ENCODE results near the gene AP3M1.

The AP3M1 gene

DNA sequence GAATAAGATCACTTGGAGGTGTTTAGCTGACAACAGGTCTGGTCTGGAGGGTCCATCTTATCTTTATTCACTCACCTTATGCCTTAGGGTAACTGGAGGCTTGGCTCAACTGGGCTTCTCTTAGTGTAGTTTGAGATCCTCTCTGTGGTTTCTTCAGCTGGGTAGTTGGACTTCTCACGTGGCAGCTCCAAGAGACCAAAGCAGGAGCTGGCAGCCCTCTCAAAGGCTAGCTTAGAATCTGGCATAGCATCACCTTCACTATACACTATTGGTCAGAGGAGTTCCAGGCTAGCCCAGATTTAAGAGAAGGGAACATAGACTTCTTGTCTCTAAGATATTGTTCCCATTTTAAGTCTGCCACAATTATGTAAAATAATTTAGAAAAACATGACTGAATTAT lies 16.8 kb upstream of the AP3M1 start:
- no peak overlapping the region for H3K23ac ChIP-seq (ENCODE audit: low read length)
- WGBS (ENCODE audit: extremely low coverage, insufficient coverage, insufficient read length): no CpG with 5 or more reads among the region's 1 CpG
- no peak overlapping the region for H4K91ac ChIP-seq (ENCODE audit: low read depth, low read length)
- no peaks in the 10 kb centered on the region for H3K79me2 ChIP-seq (ENCODE audit: control insufficient read depth, insufficient read depth, low read length, poor library complexity)
- H2BK120ac ChIP-seq (ENCODE audit: insufficient read depth, low read length, poor library complexity): no peak overlapping the region
- H2BK5ac ChIP-seq (ENCODE audit: low read depth, low read length, poor library complexity): no peak overlapping the region
- no peak overlapping the region for H2AK5ac ChIP-seq (ENCODE audit: low read length)
- H2BK12ac ChIP-seq (ENCODE audit: low read length): no peak overlapping the region
- H3K27me3 ChIP-seq (ENCODE audit: insufficient read depth, low read length): no peaks in the 10 kb centered on the region
- H3K18ac ChIP-seq (ENCODE audit: low read length): no peak overlapping the region
- H3K27ac ChIP-seq (ENCODE audit: low read depth, low read length): no peak overlapping the region
- H3K4me1 ChIP-seq (ENCODE audit: control insufficient read depth in 1 of 2, insufficient read depth in 2 of 2, low read length in 2 of 2): peaks cover 2 to 3% of the 10 kb centered on the region in 2 experiments
- H4K8ac ChIP-seq (ENCODE audit: low read depth, low read length): no peak overlapping the region
- H3K9me3 ChIP-seq (ENCODE audit: insufficient read depth, low read depth, low read length): no peaks in the 10 kb centered on the region
- no peak overlapping the region for H2AFZ ChIP-seq (ENCODE audit: insufficient read depth, low read length, poor library complexity)
- no peak overlapping the region for H3K14ac ChIP-seq (ENCODE audit: low read length)
- no peak for DNase-seq
- peaks cover 3% of the 10 kb centered on the region for H3K79me1 ChIP-seq (ENCODE audit: low read length)
- H3K4me2 ChIP-seq (ENCODE audit: low read length): no peak overlapping the region
- H3K36me3 ChIP-seq (ENCODE audit: control insufficient read depth in 1 of 2, insufficient read depth in 2 of 2, low read length in 2 of 2): no peaks in the 10 kb centered on the region
- H3K9ac ChIP-seq (ENCODE audit: low read length): no peak overlapping the region
- no peak overlapping the region for H4K12ac ChIP-seq (ENCODE audit: low read depth, low read length)
- no peak overlapping the region for H3K4me3 ChIP-seq (ENCODE audit: low read depth, low read length)
- H3K4ac ChIP-seq (ENCODE audit: low read depth, low read length): no peak overlapping the region

DNA sequence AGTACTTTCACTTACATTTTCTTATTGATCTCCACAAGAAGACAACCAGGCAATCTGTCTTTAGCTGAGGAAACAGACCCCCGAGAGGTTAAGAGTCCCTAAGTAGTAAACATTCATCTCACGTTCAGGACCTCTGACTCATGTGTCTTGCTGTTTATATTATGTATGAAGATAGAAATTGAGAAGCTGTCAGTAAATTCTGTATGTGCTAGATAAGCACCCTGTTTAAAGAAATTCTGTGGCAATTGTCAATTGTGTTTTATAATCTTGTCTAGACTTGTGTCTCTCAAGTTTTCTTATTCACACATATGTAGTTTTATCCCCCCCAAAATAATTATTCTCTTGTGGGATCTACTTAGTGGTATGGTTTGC lies 14.9 kb upstream of the AP3M1 start:
- DNase-seq: no peak
- Histone ChIP-seq H3K79me2 (ENCODE audit: control insufficient read depth, insufficient read depth, low read length, poor library complexity) (no peaks in the 10 kb centered on the region), H2AK5ac (ENCODE audit: low read length) (no peak overlapping the region), H2BK120ac (ENCODE audit: insufficient read depth, low read length, poor library complexity) (no peak overlapping the region), H2BK12ac (ENCODE audit: low read length) (no peak overlapping the region), H3K79me1 (ENCODE audit: low read length) (peaks cover 3% of the 10 kb centered on the region), H3K4me1 (ENCODE audit: control insufficient read depth in 1 of 2, insufficient read depth in 2 of 2, low read length in 2 of 2) (peaks cover 2 to 3% of the 10 kb centered on the region in 2 experiments), H4K12ac (ENCODE audit: low read depth, low read length) (no peak overlapping the region), H3K9ac (ENCODE audit: low read length) (no peak overlapping the region), H3K14ac (ENCODE audit: low read length) (no peak overlapping the region), H3K4me3 (ENCODE audit: low read depth, low read length) (no peak overlapping the region), H3K36me3 (ENCODE audit: control insufficient read depth in 1 of 2, insufficient read depth in 2 of 2, low read length in 2 of 2) (no peaks in the 10 kb centered on the region), H3K4me2 (ENCODE audit: low read length) (no peak overlapping the region), H4K91ac (ENCODE audit: low read depth, low read length) (no peak overlapping the region), H2AFZ (ENCODE audit: insufficient read depth, low read length, poor library complexity) (no peak overlapping the region), H3K4ac (ENCODE audit: low read depth, low read length) (no peak overlapping the region), H4K8ac (ENCODE audit: low read depth, low read length) (no peak overlapping the region), H2BK5ac (ENCODE audit: low read depth, low read length, poor library complexity) (no peak overlapping the region), H3K9me3 (ENCODE audit: insufficient read depth, low read depth, low read length) (no peaks in the 10 kb centered on the region), H3K27me3 (ENCODE audit: insufficient read depth, low read length) (no peaks in the 10 kb centered on the region), H3K23ac (ENCODE audit: low read length) (no peak overlapping the region), H3K18ac (ENCODE audit: low read length) (no peak overlapping the region), H3K27ac (ENCODE audit: low read depth, low read length) (no peak overlapping the region)
- WGBS (ENCODE audit: extremely low coverage, insufficient coverage, insufficient read length): no CpG with 5 or more reads among the region's 2 CpGs

DNA sequence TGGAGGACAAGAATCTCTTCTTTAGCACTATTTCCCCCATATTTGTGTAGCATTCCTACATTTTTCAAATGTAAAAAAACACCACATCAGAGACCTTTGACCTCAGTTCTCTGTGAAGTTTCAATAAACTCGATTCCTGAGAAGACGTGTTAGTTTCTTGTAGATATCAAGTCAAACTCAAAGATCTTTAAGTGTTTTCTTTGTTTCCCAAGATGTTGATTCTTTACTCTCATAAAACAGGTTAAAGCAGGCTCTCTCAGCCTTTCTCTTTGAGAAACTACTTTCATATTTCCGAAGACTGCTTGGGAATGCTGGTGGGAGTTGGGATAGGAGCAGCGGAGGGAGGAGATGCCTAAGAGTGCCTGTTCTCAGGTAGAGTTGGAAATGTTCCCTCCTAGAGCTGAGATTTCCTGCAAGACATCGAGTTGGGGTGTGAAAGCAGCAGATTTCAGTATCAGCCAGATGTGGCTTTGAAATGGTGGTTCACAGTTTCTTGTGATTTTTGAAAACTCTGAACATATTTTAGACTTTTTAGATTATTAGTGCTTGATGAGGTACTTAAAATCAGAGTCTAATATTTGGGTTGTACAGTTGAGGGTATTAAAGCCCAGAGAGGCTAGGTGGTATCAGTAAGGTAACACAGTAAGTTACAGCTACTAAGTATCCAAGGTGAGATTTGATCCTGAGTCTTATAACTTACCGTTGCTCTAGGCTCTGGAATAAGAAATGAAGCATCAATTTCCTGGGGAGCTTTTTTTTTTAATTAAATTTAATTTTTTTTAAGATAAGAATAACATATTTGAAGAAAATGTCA lies 14.3 kb upstream of the AP3M1 start:
- H3K27me3 ChIP-seq (ENCODE audit: insufficient read depth, low read length): no peaks in the 10 kb centered on the region
- peak overlapping the region; percentile 28 for H3K4me2 ChIP-seq (ENCODE audit: low read length)
- H2BK120ac ChIP-seq (ENCODE audit: insufficient read depth, low read length, poor library complexity): peak overlapping the region; percentile 8
- H3K4ac ChIP-seq (ENCODE audit: low read depth, low read length): no peak overlapping the region
- no peaks in the 10 kb centered on the region for H3K36me3 ChIP-seq (ENCODE audit: control insufficient read depth in 1 of 2, insufficient read depth in 2 of 2, low read length in 2 of 2)
- H4K8ac ChIP-seq (ENCODE audit: low read depth, low read length): no peak overlapping the region
- no peak overlapping the region for H2AK5ac ChIP-seq (ENCODE audit: low read length)
- H3K14ac ChIP-seq (ENCODE audit: low read length): no peak overlapping the region
- DNase-seq: peak in 1 of 2 donors; percentile 21
- no peak overlapping the region for H2BK5ac ChIP-seq (ENCODE audit: low read depth, low read length, poor library complexity)
- H2AFZ ChIP-seq (ENCODE audit: insufficient read depth, low read length, poor library complexity): no peak overlapping the region
- H3K27ac ChIP-seq (ENCODE audit: low read depth, low read length): peak overlapping the region; percentile 60
- H3K23ac ChIP-seq (ENCODE audit: low read length): no peak overlapping the region
- no peaks in the 10 kb centered on the region for H3K9me3 ChIP-seq (ENCODE audit: insufficient read depth, low read depth, low read length)
- peak overlapping the region; percentile 61 for H2BK12ac ChIP-seq (ENCODE audit: low read length)
- no peak overlapping the region for H4K91ac ChIP-seq (ENCODE audit: low read depth, low read length)
- no CpG with 5 or more reads among the region's 6 CpGs for WGBS (ENCODE audit: extremely low coverage, insufficient coverage, insufficient read length)
- H3K18ac ChIP-seq (ENCODE audit: low read length): no peak overlapping the region
- no peak overlapping the region for H3K4me3 ChIP-seq (ENCODE audit: low read depth, low read length)
- H3K79me1 ChIP-seq (ENCODE audit: low read length): peaks cover 3% of the 10 kb centered on the region
- no peaks in the 10 kb centered on the region for H3K79me2 ChIP-seq (ENCODE audit: control insufficient read depth, insufficient read depth, low read length, poor library complexity)
- H3K9ac ChIP-seq (ENCODE audit: low read length): no peak overlapping the region
- H3K4me1 ChIP-seq (ENCODE audit: control insufficient read depth in 1 of 2, insufficient read depth in 2 of 2, low read length in 2 of 2): peaks cover 2 to 3% of the 10 kb centered on the region in 2 experiments
- H4K12ac ChIP-seq (ENCODE audit: low read depth, low read length): no peak overlapping the region

DNA sequence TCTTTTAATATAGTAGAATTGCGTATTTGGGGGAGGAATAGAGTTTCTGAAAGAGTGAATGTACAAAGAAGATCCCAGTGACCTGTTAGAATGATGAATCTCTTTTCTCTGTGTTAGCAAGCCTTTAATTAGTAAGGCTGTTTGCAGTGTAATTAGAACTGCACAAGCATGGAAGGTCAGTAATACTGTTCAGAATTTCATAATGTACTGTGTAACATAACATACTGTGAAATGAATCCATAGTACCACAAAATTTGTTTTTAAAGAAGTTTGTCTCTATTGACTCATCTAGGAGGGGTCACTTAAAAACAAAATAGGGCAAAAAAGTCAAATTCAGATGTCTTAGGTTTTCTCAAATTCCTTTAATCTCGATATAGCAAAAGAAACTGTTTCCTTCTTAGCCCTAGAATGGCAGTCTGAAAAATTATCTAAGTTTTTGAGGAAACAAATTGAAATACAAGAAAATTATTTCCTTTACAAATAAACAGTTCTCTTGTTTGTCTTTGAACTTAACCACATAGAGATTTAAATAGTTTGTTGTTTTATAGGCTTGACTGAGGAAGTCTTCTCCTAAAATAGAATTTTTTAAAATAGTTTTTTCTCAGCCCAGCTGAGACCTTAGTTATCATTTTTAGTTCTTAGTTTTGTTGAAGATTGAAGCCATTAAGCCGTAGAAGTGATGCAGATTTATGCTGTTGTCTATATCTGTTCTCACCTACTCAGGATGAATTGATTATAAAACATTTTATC lies 12.9 kb upstream of the AP3M1 start:
- no peak overlapping the region for H3K4me2 ChIP-seq (ENCODE audit: low read length)
- no peak overlapping the region for H3K18ac ChIP-seq (ENCODE audit: low read length)
- peaks cover 2 to 3% of the 10 kb centered on the region in 2 experiments for H3K4me1 ChIP-seq (ENCODE audit: control insufficient read depth in 1 of 2, insufficient read depth in 2 of 2, low read length in 2 of 2)
- H3K4ac ChIP-seq (ENCODE audit: low read depth, low read length): no peak overlapping the region
- peaks cover 3% of the 10 kb centered on the region for H3K79me1 ChIP-seq (ENCODE audit: low read length)
- H3K4me3 ChIP-seq (ENCODE audit: low read depth, low read length): no peak overlapping the region
- H2AK5ac ChIP-seq (ENCODE audit: low read length): no peak overlapping the region
- no peak overlapping the region for H3K27ac ChIP-seq (ENCODE audit: low read depth, low read length)
- H3K36me3 ChIP-seq (ENCODE audit: control insufficient read depth in 1 of 2, insufficient read depth in 2 of 2, low read length in 2 of 2): no peaks in the 10 kb centered on the region
- H2BK120ac ChIP-seq (ENCODE audit: insufficient read depth, low read length, poor library complexity): no peak overlapping the region
- no peak overlapping the region for H2BK12ac ChIP-seq (ENCODE audit: low read length)
- WGBS (ENCODE audit: extremely low coverage, insufficient coverage, insufficient read length): no CpG with 5 or more reads among the region's 3 CpGs
- H3K27me3 ChIP-seq (ENCODE audit: insufficient read depth, low read length): no peaks in the 10 kb centered on the region
- no peak overlapping the region for H2BK5ac ChIP-seq (ENCODE audit: low read depth, low read length, poor library complexity)
- H3K79me2 ChIP-seq (ENCODE audit: control insufficient read depth, insufficient read depth, low read length, poor library complexity): no peaks in the 10 kb centered on the region
- H2AFZ ChIP-seq (ENCODE audit: insufficient read depth, low read length, poor library complexity): no peak overlapping the region
- H3K23ac ChIP-seq (ENCODE audit: low read length): no peak overlapping the region
- DNase-seq: no peak
- H3K9me3 ChIP-seq (ENCODE audit: insufficient read depth, low read depth, low read length): no peaks in the 10 kb centered on the region
- no peak overlapping the region for H3K14ac ChIP-seq (ENCODE audit: low read length)
- H4K91ac ChIP-seq (ENCODE audit: low read depth, low read length): no peak overlapping the region
- H4K8ac ChIP-seq (ENCODE audit: low read depth, low read length): no peak overlapping the region
- no peak overlapping the region for H4K12ac ChIP-seq (ENCODE audit: low read depth, low read length)
- H3K9ac ChIP-seq (ENCODE audit: low read length): no peak overlapping the region
